ENCODE measurements around the gene TNS3. TPM values are rescaled to one million over a fixed set of nuclear protein-coding genes. Genes with fewer than 3 reads are reported as not detected.

TNS3 gene
- total RNA-seq, 1 donor from 2014 or later, result 5.7 TPM

DNA sequence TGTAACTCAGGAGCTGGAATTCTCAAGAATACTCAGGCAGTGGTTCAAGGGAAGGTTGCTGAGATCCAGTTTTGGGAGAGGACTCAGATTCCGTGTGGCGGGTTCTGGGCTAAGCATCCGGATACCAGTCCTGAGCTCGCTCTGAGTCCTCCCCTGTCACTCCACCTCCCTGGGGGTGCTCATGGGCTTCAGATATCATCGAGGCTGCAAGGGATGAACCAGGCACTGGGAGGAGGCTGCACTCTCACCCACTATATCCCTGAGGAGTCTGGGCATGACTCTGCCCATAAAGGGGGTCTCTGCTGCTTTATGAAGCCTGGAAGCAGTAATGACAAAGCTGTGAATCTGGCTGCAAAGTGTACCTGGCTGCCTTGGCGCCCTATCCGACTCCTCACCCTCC lies 188.5 kb downstream of the TNS3 start:
- H3K4me1 Mint-ChIP-seq, result no peaks in the 10 kb centered on the region
- no peaks in the 10 kb centered on the region for H3K9me3 Mint-ChIP-seq
- no peaks in the 10 kb centered on the region for H3K27me3 Mint-ChIP-seq
- no peak overlapping the region for H3K27ac Mint-ChIP-seq
- H3K4me3 Mint-ChIP-seq, result no peak overlapping the region
- DNase-seq, result no peak
- intact Hi-C loops (cut with micrococcal nuclease), result no loop called here
- no peaks in the 10 kb centered on the region for H3K36me3 Mint-ChIP-seq (ENCODE audit: low read depth)

DNA sequence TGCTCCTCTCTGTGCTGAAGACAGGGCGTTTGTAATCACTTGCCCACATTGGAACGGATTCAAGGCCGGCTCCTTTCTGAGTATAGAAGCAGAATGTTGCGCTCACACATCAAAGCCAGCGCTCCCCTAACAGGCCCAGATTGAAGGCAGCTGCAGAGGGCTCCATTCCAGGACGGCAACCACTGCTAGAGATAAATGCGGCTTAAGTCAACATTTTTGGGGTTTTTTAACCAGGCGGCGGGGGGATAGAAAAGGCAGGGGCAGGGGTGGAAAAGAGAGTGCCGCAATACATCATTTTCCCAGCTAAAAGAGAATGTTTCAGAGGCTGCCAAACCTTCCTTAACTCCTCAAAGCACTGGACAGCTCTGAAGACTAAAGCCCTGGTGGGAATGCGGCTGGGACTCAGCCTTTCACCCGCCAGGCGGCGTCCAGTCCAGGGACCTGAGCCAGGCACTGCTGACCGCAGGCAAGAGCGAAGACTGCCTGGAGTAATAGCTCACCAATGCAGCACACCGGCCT lies 189.6 kb downstream of the TNS3 start:
- Mint-ChIP-seq H3K9me3 (no peaks in the 10 kb centered on the region), H3K4me3 (no peak overlapping the region), H3K27ac (no peak overlapping the region), H3K4me1 (no peaks in the 10 kb centered on the region), H3K27me3 (no peaks in the 10 kb centered on the region), H3K36me3 (ENCODE audit: low read depth) (no peaks in the 10 kb centered on the region)
- DNase-seq, result no peak
- intact Hi-C loops (cut with micrococcal nuclease), result no loop called here

DNA sequence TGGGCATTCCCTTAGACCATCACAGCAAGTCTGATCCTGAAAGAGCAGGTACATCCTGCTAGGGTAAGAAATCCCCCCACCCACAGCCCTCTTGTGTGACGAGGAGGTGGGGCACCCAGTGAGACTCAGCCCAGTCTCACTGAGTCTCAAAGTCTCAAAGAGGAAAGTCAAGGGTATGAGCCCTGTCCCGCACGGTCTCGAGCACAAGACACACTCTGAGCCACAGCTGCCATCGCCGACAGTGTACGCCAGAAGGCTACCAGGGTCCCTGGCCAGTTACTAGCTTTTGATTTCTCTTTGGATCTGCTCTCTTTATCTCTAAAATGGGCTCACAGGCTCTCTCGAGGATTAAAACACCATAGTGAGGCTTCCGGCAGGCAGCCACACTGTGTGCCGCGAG lies 190.2 kb downstream of the TNS3 start:
- Mint-ChIP-seq H3K36me3 (ENCODE audit: low read depth) (no peaks in the 10 kb centered on the region), H3K4me3 (no peak overlapping the region), H3K27me3 (no peaks in the 10 kb centered on the region), H3K27ac (no peak overlapping the region), H3K9me3 (no peaks in the 10 kb centered on the region), H3K4me1 (no peaks in the 10 kb centered on the region)
- intact Hi-C loops (cut with micrococcal nuclease), result no loop called here
- DNase-seq, result no peak

DNA sequence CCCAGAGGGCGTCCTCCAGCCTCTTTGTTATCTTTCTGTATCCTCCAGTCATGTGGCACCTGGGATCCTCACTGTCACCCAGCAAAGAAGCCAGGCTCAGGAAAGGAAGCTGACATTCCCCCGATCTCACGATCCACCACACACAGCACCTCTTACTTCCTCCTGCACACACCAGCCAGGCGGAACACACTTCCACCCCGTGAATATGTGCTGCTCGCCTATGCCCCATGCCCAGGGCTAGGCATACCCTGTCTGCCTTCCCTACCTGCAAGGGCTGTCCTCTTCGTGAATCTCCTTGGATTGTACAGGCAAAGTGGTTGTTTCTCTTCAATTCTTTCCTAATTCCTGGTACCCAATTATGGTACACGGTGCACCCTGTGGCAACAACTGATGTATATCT lies 191.0 kb downstream of the TNS3 start:
- Mint-ChIP-seq H3K4me3 (no peak overlapping the region), H3K36me3 (ENCODE audit: low read depth) (no peaks in the 10 kb centered on the region), H3K4me1 (no peaks in the 10 kb centered on the region), H3K27ac (no peak overlapping the region), H3K9me3 (no peaks in the 10 kb centered on the region), H3K27me3 (no peaks in the 10 kb centered on the region)
- intact Hi-C loops (cut with micrococcal nuclease), result no loop called here
- DNase-seq, result no peak

DNA sequence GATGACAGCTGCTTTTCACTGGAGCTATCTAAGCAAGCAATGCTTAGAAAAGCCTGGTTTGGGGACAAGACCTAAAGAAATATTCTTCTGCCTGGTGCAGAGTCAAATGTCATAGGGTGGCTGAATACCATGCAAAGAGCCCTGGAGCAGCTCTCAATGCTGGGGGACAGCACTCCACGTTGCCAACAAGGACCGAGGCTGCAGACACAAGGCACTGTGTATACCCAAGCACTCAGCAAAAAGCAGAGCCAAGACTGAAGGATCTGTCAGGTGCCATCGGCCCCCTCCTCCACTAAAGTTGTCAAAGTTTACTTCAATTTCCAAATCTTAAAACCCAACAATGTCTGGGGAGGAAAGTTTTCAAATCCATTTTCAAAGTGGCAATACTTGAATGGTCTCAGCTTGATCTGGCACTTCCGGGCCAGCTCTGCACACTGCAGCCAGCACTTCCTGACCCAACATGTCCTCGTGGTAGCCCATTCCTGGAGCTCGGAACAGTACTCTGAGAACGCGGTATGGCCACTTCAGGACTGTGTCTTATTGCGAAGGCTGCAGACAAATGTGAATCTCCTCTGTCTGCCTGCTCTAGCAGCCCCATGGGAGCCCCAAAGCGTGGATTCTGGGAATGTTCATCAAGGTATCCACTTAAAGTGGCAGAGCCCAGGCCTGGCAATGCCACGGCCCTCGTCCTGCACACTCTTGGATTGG lies 191.8 kb downstream of the TNS3 start:
- no peak for DNase-seq
- H3K27ac Mint-ChIP-seq, result no peak overlapping the region
- intact Hi-C loops (cut with micrococcal nuclease), result no loop called here
- no peaks in the 10 kb centered on the region for H3K36me3 Mint-ChIP-seq (ENCODE audit: low read depth)
- H3K27me3 Mint-ChIP-seq, result no peaks in the 10 kb centered on the region
- H3K4me3 Mint-ChIP-seq, result no peak overlapping the region
- H3K4me1 Mint-ChIP-seq, result no peaks in the 10 kb centered on the region
- no peaks in the 10 kb centered on the region for H3K9me3 Mint-ChIP-seq

- Mint-ChIP-seq H3K4me1 (no peaks in the 10 kb centered on the region), H3K36me3 (ENCODE audit: low read depth) (no peaks in the 10 kb centered on the region), H3K4me3 (no peak overlapping the region), H3K27me3 (no peaks in the 10 kb centered on the region), H3K9me3 (no peaks in the 10 kb centered on the region), H3K27ac (no peak overlapping the region)
- intact Hi-C loops (cut with micrococcal nuclease), result no loop called here
- DNase-seq, result no peak
Measured at GRCh38 chr7:47389171-47389922, 192.6 kb downstream of the TNS3 start.

DNA sequence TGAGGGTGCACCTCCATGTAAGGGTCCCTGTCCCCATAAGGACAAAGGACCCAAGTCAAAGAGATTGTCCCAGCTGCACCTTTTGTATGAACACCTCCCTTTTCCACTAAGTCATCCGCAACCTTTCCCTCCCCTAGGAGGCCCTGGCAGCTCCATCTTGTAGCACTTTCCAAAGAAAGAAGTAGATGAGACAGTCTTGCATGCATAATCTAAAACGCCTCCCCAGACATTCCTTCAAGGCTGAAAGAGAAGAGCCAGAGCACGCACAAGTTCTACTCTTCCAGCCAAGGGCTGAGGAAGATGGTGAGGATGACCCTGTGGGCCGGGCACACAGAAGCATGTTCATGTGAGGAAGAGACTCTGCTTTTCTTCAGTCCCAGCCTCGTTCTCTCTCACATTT lies 194.4 kb downstream of the TNS3 start:
- no peaks in the 10 kb centered on the region for H3K27me3 Mint-ChIP-seq
- no peaks in the 10 kb centered on the region for H3K9me3 Mint-ChIP-seq
- DNase-seq, result no peak
- H3K27ac Mint-ChIP-seq, result no peak overlapping the region
- H3K4me1 Mint-ChIP-seq, result no peaks in the 10 kb centered on the region
- H3K36me3 Mint-ChIP-seq (ENCODE audit: low read depth), result no peaks in the 10 kb centered on the region
- intact Hi-C loops (cut with micrococcal nuclease), result no loop called here
- no peak overlapping the region for H3K4me3 Mint-ChIP-seq

DNA sequence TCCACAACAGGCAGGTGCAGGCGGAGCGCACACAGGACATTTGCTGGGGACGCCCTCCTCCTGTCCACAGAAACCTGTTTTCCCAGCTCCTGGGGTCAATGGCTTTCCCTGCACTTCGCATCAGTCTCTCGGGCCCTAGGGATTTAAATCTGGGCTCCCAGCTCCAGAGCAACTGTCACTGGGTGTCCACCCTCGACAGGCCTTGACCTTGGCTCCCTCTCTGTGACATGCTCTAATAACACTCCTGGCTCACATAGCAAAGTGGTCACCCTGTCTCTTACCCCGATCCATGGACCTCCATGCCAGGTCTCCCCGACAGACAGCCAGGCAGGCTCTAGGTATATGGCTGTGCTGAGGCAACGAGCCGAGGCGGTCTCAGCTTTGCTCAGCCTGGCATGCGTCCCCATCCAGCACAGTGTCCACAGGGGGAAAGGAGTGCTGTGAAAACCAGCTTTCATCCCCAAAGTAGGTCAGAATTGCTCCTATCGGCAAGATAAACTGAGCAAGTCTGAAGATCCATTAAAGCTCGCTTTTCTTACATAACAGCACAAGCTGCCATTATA lies 195.6 kb downstream of the TNS3 start:
- no peaks in the 10 kb centered on the region for H3K36me3 Mint-ChIP-seq (ENCODE audit: low read depth)
- H3K27me3 Mint-ChIP-seq, result no peaks in the 10 kb centered on the region
- no peak overlapping the region for H3K4me3 Mint-ChIP-seq
- DNase-seq, result no peak
- H3K27ac Mint-ChIP-seq, result no peak overlapping the region
- H3K9me3 Mint-ChIP-seq, result no peaks in the 10 kb centered on the region
- intact Hi-C loops (cut with micrococcal nuclease), result no loop called here
- H3K4me1 Mint-ChIP-seq, result no peaks in the 10 kb centered on the region

DNA sequence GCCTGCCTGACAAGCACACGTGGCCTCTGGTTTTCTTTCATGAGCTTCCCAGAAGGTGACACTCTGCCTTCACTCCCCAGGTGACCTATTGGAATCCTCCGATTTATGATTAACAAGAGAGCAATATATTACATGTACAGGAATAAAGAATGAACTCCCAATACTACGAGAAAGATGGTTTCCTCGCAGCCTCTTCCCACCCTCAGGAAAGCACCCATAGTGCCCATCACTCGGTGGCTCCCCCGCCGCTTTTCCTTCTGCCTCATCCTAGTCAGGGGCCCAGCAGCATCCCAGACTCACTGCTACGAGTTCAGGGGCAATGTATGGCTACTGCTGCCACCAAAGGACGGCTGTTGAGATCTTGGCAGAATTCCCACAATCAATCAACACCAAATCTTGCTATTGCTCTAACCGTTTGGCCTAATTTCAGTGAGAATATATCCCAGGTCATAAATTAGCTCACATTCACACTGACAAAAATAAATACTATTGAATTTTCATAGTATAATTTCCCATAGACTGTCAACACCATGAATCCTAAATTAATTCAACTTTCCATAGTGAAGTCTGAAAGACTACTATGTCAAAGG lies 196.3 kb downstream of the TNS3 start:
- no peaks in the 10 kb centered on the region for H3K4me1 Mint-ChIP-seq
- no peak overlapping the region for H3K4me3 Mint-ChIP-seq
- intact Hi-C loops (cut with micrococcal nuclease), result no loop called here
- no peaks in the 10 kb centered on the region for H3K36me3 Mint-ChIP-seq (ENCODE audit: low read depth)
- no peak for DNase-seq
- no peaks in the 10 kb centered on the region for H3K27me3 Mint-ChIP-seq
- no peaks in the 10 kb centered on the region for H3K9me3 Mint-ChIP-seq
- H3K27ac Mint-ChIP-seq, result no peak overlapping the region

DNA sequence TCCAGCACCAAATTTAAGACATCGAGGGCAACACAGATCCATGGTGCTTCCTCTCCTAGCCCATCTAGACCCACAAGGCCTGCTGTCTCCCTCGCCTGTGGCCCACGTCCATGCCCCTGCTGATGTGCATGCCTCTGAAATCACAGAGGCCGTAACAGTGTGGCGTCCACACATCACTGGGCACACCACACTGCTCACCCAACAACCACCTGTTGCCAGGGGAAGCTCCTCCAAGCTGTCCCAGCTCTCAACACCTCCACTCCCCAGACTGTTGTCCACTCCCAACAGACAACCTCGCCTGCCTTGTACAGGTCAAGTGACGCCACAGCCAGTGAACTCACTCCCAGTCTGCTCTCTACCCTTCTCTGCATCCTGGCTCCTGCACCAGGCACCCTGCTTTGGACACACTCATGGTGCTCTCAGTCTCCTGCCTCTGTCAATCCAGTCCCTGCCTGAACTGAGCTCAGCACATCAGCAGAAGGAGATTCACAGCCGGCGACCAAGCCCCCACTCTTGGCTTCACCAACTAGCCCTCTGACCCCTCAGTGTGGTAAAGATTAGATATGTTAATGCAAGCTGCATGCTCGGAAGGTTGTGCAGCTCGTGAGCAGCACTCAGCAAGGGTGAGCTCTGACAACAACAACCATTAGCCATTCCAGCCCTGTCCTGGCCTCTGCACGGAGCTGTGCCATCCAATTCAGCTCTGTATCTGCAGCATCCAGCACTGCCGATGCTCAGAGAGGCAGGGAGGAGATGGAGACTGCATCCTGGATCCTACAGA lies 197.0 kb downstream of the TNS3 start:
- Mint-ChIP-seq H3K36me3 (ENCODE audit: low read depth) (no peaks in the 10 kb centered on the region), H3K27me3 (no peaks in the 10 kb centered on the region), H3K9me3 (no peaks in the 10 kb centered on the region), H3K4me1 (no peaks in the 10 kb centered on the region), H3K27ac (no peak overlapping the region), H3K4me3 (no peak overlapping the region)
- intact Hi-C loops (cut with micrococcal nuclease), result no loop called here
- DNase-seq, result no peak

- H3K4me3 Mint-ChIP-seq, result no peak overlapping the region
- H3K4me1 Mint-ChIP-seq, result no peaks in the 10 kb centered on the region
- intact Hi-C loops (cut with micrococcal nuclease), result no loop called here
- H3K9me3 Mint-ChIP-seq, result no peaks in the 10 kb centered on the region
- H3K36me3 Mint-ChIP-seq (ENCODE audit: low read depth), result no peaks in the 10 kb centered on the region
- no peak for DNase-seq
- no peaks in the 10 kb centered on the region for H3K27me3 Mint-ChIP-seq
- no peak overlapping the region for H3K27ac Mint-ChIP-seq
Measured at GRCh38 chr7:47383696-47384445, 198.0 kb downstream of the TNS3 start.

- Mint-ChIP-seq H3K27ac (no peak overlapping the region), H3K4me3 (no peak overlapping the region), H3K9me3 (no peaks in the 10 kb centered on the region), H3K36me3 (ENCODE audit: low read depth) (no peaks in the 10 kb centered on the region), H3K4me1 (no peaks in the 10 kb centered on the region), H3K27me3 (no peaks in the 10 kb centered on the region)
- intact Hi-C loops (cut with micrococcal nuclease), result no loop called here
- DNase-seq, result no peak
Measured at GRCh38 chr7:47383072-47383471, 198.8 kb downstream of the TNS3 start.

- no peak overlapping the region for H3K27ac Mint-ChIP-seq
- H3K4me3 Mint-ChIP-seq, result no peak overlapping the region
- no peaks in the 10 kb centered on the region for H3K27me3 Mint-ChIP-seq
- intact Hi-C loops (cut with micrococcal nuclease), result no loop called here
- DNase-seq, result no peak
- H3K36me3 Mint-ChIP-seq (ENCODE audit: low read depth), result no peaks in the 10 kb centered on the region
- H3K9me3 Mint-ChIP-seq, result no peaks in the 10 kb centered on the region
- H3K4me1 Mint-ChIP-seq, result no peaks in the 10 kb centered on the region
Measured at GRCh38 chr7:47382200-47382599, 199.7 kb downstream of the TNS3 start.
